ENCODE results near the gene XNDC1N. TPM values are rescaled to one million over a fixed set of nuclear protein-coding genes. Genes with fewer than 3 reads are reported as not detected.
"Not testable (repeated sequence)": the region's sequence is repeated elsewhere in the genome, so short reads cannot be mapped to it uniquely, and the experiment has no call there.

XNDC1N gene
- total RNA-seq, 1 donor from 2014 or later, result 7.6 TPM

GRCh38 chr11:71908218-71908617, 20.2 kb downstream of the XNDC1N start:
- TF ChIP-seq CTCF (IDR thresholded peaks at IDR 0.05; ENCODE audit: partially characterized antibody, unreplicated experiment), result no peak
- Mint-ChIP-seq H3K4me3 (ENCODE audit: unreplicated experiment) (no peak overlapping the region), H3K27ac (ENCODE audit: unreplicated experiment) (no peak overlapping the region), H3K36me3 (ENCODE audit: unreplicated experiment) (no peaks in the 10 kb centered on the region), H3K4me1 (ENCODE audit: low read depth, unreplicated experiment) (no peaks in the 10 kb centered on the region), H3K27me3 (ENCODE audit: unreplicated experiment) (peaks cover 5% of the 10 kb centered on the region), H3K9me3 (ENCODE audit: unreplicated experiment) (no peaks in the 10 kb centered on the region)
- DNase-seq, result no peak

- H3K27me3 Mint-ChIP-seq (ENCODE audit: unreplicated experiment); H3K27ac Mint-ChIP-seq (ENCODE audit: unreplicated experiment); H3K9me3 Mint-ChIP-seq (ENCODE audit: unreplicated experiment); H3K4me1 Mint-ChIP-seq (ENCODE audit: low read depth, unreplicated experiment); DNase-seq; H3K4me3 Mint-ChIP-seq (ENCODE audit: unreplicated experiment): not testable (repeated sequence)
- H3K36me3 Mint-ChIP-seq (ENCODE audit: unreplicated experiment), result peaks cover 11% of the 10 kb centered on the region
Measured at GRCh38 chr11:71901137-71901536, 27.3 kb downstream of the XNDC1N start.

DNA sequence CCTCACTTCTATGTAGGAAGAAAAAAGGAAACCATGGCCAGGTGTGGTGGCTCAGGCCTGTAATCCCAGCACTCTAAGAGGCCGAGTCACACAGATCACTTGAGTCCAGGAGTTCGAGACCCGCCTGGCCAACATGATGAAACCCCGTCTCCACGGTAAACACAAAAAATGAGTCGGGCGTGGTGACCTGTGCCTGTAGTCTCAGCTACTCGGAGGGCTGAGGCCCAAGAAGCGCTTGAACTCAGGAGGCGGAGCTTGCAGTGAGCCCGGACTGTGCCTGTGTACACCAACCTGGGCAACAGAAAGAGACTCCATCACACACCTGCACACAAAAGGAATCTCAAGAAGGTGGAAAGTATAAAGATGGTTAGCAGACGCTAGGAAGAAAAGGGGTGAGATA, 32.4 kb downstream of the XNDC1N start:
- Mint-ChIP-seq H3K4me3 (ENCODE audit: unreplicated experiment) (no peak overlapping the region), H3K27me3 (ENCODE audit: unreplicated experiment) (peaks cover 2% of the 10 kb centered on the region), H3K4me1 (ENCODE audit: low read depth, unreplicated experiment) (no peaks in the 10 kb centered on the region), H3K36me3 (ENCODE audit: unreplicated experiment) (peaks cover 22% of the 10 kb centered on the region), H3K9me3 (ENCODE audit: unreplicated experiment) (peaks cover 4% of the 10 kb centered on the region), H3K27ac (ENCODE audit: unreplicated experiment) (no peak overlapping the region)
- TF ChIP-seq CTCF (IDR thresholded peaks at IDR 0.05; ENCODE audit: partially characterized antibody, unreplicated experiment), result no peak
- no peak for DNase-seq

GRCh38 chr11:71889181-71889872, 39.1 kb downstream of the XNDC1N start:
- DNase-seq; H3K9me3 Mint-ChIP-seq (ENCODE audit: unreplicated experiment); H3K4me1 Mint-ChIP-seq (ENCODE audit: low read depth, unreplicated experiment); H3K36me3 Mint-ChIP-seq (ENCODE audit: unreplicated experiment); H3K4me3 Mint-ChIP-seq (ENCODE audit: unreplicated experiment); H3K27me3 Mint-ChIP-seq (ENCODE audit: unreplicated experiment); H3K27ac Mint-ChIP-seq (ENCODE audit: unreplicated experiment): not testable (repeated sequence)

- not testable (repeated sequence) for DNase-seq; H3K36me3 Mint-ChIP-seq (ENCODE audit: unreplicated experiment); H3K9me3 Mint-ChIP-seq (ENCODE audit: unreplicated experiment); H3K27ac Mint-ChIP-seq (ENCODE audit: unreplicated experiment); H3K27me3 Mint-ChIP-seq (ENCODE audit: unreplicated experiment); H3K4me1 Mint-ChIP-seq (ENCODE audit: low read depth, unreplicated experiment); H3K4me3 Mint-ChIP-seq (ENCODE audit: unreplicated experiment)
Measured at GRCh38 chr11:71888335-71889010, 39.9 kb downstream of the XNDC1N start.

DNA sequence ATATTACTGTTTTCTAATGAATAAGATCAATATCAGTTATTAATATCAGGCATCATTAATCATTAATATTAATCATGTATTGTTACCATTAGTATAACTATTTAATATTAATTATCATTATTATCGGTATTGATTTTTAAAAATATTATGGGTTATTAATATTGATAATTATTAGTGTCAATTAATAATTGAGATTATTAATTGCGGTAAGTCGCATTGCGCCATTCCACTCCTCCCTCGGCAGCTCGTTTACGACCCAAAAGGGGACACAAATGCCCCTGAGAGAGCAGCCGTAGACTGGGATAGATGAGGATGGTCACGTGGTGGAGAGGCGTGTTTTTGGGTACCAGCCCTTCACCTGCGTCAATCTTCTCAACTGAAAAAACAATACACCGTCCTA, 42.6 kb downstream of the XNDC1N start:
- H3K36me3 Mint-ChIP-seq (ENCODE audit: unreplicated experiment); H3K27me3 Mint-ChIP-seq (ENCODE audit: unreplicated experiment); H3K9me3 Mint-ChIP-seq (ENCODE audit: unreplicated experiment); H3K27ac Mint-ChIP-seq (ENCODE audit: unreplicated experiment); DNase-seq; H3K4me1 Mint-ChIP-seq (ENCODE audit: low read depth, unreplicated experiment); H3K4me3 Mint-ChIP-seq (ENCODE audit: unreplicated experiment): not testable (repeated sequence)

Other genes with a start within 250 kb of the XNDC1N start
- gene DEFB108B, start 95.4 kb downstream of the XNDC1N start, total RNA-seq (ENCODE audit: unreplicated experiment), result not detected
- gene DEFB131B, start 50.1 kb downstream of the XNDC1N start, total RNA-seq (ENCODE audit: unreplicated experiment), result not detected
- 40.4 TPM for gene RNF121, start 452 bp upstream of the XNDC1N start, total RNA-seq (ENCODE audit: unreplicated experiment)
- 13.1 TPM for gene IL18BP, start 70.3 kb upstream of the XNDC1N start, total RNA-seq (ENCODE audit: unreplicated experiment)
- gene NUMA1, start 151.9 kb upstream of the XNDC1N start, total RNA-seq (ENCODE audit: unreplicated experiment), result 207 TPM
- gene LRRC51, start 152.3 kb upstream of the XNDC1N start, total RNA-seq (ENCODE audit: unreplicated experiment), result 8.3 TPM
- 68.3 TPM for gene LAMTOR1, start 174.7 kb upstream of the XNDC1N start, total RNA-seq (ENCODE audit: unreplicated experiment)
- not detected for gene TOMT, start 177.3 kb upstream of the XNDC1N start, total RNA-seq (ENCODE audit: unreplicated experiment)
- 31.9 TPM for gene ANAPC15, start 184.1 kb upstream of the XNDC1N start, total RNA-seq (ENCODE audit: unreplicated experiment)
- not detected for gene FOLR3, start 207.1 kb upstream of the XNDC1N start, total RNA-seq (ENCODE audit: unreplicated experiment)